GM18517 (cell line): Measurements from ENCODE around the gene AGPAT2.

Experiments
- ATAC-seq: cut with Tn5 transposase; IDR thresholded peaks from one replicate; pipeline ENCODE4 v1.9.1; 2021; ENCODE audit warnings: mild to moderate bottlenecking, moderate library complexity; ENCODE audit not compliant: unreplicated experiment

Gene AGPAT2

DNA sequence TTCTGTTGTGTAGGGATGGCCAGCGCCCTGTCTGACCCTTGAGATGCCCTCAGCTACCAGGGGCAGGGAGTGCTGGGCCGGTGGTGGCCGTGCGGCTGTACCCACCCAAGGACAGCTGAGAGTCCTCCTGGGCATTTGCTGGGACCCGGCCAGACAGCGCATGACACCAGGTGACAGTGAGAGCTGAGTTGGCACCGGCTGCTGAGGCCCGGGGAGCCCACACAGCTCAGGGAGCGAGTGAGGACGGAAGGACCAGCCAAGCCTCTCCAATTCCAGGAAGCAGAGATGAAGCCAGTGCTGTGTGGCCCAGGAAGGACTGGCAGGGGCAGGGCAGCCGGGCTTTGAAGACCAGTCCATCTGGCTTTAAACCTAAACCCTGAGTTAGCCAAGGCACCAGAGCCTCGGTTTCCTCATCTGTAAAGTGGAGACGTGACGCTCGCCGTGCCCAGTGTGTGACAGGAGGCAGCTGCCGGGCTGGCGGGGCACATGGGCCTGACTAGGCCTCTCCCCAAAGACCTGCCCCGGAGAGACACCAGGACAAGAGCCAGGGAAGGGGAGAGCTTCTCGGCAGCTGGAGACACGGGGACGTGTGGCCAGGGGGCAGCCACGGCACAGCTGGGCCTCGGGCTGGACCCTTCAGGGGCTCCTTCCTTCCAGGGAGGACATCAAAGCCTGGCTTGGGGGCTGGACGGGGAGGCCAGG is 3.0 kb upstream of the AGPAT2 start:
- ATAC-seq: no peak

DNA sequence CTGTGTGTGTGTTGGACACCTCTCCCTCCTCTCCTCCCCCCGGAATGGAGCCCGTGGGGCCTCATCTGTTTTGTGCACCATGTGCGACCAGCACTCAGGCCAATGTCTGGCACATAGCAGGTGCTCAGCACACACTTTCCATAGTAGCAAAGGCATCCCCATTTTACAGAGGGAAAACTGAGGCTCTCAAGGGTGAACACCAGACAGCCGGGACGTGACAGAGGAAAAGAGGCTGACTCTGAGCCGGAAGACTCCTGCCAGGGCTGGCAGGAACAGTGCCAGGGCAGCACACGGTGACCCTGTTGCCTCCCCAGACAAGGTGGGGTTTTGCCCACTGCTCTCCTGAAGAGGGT is 1.8 kb upstream of the AGPAT2 start:
- ATAC-seq: no peak

DNA sequence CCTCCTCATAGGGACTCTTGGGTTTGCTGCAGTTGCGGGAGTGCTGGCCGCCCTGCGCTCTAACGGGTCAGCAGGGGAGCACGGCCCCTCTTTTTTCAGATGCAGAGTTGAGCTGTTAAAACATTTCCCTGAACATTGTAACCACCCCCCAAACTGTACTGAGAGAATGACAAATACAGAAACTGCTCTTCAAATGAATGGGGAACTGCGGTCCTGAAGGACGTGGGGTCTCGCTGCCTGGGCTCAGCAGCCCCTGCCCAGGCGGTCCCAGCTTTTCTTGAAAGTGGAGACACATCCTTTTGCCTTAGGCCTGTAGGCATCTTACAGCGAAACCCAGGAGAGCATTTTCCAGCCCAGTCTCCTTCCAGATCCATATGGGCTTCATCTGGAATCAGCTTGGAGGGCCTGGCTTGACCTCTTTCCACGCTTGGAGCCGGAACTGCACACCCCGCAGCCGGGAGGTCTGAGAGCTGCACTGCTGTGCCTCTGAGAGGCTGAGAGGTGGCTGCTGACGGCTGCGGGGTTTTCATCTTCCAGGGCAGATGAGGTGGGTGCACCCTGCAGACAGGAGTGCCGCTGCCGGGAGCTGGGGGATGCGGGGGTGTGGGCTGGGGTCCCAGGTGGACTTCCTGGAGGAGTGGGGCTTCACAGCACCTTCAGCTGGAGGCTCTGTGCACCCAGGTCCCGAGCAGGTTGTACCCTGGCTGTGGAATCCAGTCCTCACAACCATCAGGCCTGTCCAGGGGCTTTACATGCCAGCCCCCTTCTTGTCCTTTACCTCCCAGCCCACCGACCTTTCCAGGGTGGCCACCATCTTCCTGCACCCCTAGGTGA is 1.2 kb upstream of the AGPAT2 start:
- ATAC-seq: no peak

DNA sequence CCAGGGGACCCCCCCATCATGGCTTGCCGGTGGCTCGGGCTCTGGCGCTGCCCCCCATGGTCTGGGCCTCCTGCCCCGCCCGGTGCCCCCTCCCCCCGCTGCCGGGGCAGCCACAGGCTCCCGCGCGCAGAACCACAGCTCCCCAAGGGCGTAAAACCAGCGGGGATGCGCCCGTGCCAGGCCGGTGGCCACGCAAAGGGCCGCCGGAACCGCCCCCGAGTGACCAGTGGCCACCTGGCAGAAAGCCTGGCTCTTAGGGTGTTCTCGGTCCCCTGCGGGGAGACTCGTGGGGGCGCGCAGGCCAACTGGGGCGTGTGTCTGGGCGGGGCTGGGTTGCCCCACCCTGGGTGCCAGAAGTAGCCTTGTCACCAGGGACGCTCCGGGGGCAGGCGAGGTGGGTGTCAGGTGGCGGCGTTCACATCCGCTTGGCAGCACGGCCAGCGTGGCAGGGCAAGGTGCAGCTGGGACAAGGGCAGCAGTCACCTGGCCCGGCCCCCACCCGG is 515 bp upstream of the AGPAT2 start:
- no peak for ATAC-seq

DNA sequence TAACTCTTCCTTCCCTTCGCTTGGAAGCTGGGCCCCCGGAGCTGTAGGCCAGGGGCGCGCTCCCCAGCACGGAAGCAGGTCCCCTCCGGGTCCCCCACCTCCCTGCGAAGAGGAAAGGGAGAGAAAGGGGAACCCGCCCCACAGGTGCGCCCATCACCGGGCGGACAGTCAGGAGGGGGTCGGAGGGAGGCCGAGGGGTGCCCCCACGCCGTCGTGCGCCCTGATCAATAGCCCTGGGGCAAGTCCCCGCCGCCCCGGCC is 793 bp downstream of the AGPAT2 start:
- no peak for ATAC-seq

DNA sequence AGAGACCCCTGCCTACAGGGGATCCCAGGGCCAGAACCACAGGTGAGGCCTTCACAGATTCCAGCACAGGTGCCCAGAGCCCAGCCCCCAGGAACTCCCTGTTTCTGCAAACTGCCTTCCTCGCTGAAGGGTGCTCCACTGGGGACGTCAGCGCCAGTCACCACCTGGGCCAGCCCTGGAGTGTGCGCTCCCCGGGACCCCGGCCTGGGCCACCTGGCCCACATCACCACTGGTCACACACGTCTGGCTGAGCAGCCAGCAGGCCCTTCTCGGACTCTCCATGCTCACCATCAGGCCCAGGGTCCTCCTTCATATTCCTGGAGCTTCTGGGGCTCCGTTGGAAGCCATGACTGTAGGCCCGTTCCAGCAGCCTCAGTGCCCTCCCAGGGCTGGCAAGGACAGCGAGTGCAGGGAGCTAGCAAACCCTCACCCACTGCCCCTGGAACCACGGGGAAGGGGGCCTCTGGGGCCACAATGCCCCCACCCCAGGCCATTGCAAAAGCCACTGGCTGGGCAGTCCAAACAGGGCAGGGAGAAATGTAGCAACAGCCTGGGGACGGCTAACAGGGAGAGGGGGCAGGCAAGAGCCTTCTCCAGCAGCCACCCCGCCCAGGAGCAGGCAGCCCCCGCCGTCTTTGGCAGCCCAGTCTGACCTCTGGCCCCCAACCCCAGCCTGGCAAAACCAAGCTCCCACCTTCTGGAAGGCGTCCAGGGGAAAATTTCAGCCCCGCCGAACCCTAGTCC is 1.3 kb downstream of the AGPAT2 start:
- ATAC-seq: no peak

DNA sequence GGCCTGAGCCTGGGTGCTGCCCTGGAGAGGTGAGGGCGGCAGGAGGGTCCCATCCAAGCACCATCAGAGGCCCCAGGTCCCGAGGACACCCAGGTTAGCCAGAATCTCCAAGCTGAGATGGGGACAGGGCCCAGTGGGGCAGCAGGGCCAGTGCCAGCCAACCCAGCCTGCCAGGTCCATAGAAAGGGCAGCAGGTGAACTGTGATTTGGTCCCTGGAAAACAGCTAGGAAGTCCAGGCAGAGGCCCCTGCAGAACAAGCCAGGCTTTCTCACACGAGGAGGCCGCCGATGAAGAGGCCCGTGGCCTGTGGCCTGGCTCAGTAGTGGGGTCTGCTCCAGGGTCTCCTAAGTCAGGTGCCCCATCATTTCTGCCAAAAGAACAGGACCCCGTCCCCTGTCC is 2.0 kb downstream of the AGPAT2 start:
- no peak for ATAC-seq

DNA sequence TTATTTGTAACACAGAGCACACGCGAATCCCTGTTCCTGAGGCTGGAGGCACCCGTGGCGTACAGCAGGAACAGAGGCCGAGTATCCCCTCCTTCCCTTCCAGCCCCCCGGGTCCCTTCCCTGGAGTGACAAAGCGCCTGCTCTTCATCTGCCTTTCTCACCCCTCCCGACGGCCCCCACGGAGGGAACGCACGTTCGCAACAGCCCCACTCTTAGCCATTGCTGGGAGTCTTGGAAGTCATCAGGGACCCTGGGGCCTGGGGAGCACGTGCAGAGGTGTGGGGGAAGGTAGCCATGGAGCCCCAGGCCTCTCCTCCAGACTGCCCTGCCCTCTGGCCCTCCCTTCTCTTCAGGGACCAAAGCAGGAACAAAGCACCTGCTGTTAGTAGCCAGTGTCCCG is 2.5 kb downstream of the AGPAT2 start:
- ATAC-seq: no peak

DNA sequence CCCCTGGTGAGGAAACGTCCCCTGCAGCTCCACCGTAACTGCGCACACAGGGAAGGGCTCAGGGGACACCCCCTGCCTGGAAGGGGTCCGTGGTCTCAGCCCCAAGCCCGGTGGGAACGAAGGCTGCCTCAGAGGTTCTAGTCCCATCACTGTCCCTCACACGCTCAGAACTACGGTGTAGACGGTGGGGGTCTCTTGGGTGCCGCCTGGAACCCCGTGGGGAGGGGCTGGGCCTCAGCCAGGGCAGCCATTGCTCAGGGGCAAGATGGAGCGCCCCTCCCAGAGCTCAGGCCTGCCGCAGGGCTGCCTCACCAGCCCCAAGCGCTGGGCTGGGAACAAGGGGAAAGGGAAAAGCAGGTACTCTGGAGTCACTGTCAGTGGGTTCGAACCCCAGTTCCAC is 2.9 kb downstream of the AGPAT2 start:
- ATAC-seq: no peak

DNA sequence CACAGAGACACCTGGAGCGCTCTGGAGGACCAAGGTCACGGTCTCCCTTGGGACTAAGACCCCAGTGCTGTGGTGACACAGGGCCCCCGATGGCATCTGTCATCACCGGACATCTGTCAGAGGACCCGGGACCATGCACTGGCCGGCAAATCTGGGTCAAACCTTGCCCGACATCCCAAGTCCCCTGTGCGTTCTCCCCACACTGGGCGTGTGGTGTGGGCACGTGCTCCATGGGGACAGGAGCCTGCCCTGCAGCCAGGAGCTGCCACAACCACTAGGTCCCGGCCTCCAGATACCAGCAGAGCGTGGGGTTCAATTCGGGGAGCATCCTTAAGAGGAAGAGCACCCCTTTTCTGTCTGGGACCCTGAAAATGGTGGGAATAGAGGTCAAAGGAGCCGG is 3.5 kb downstream of the AGPAT2 start:
- no peak for ATAC-seq

DNA sequence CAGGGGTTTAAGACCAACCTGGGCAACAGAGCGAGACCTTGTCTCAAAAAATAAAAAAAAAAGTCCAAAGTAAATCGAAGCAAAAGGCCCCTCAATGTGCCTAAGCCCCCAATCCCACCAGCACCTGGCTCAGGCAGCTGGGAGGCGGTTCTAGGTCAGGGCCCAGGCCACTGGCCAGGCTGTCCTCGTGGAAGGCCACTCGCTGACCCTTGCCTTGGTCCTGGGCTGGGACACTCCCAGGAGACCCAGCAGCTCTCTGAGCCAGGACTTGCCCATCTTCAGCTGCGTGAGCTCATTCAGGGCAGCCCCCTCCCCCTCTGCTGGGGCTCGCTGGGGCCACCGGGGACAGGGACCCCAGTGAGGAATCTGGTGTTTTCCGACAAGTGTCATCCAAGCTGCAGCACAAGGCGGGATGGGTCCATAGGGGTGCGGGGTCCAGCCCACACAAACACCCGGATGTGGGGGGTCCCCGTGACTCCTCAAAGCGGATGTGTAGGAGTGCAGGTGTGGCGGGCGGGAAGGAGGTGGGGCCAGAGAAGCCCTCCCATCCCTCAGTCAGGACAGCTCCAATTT is 4.0 kb downstream of the AGPAT2 start:
- no peak for ATAC-seq

DNA sequence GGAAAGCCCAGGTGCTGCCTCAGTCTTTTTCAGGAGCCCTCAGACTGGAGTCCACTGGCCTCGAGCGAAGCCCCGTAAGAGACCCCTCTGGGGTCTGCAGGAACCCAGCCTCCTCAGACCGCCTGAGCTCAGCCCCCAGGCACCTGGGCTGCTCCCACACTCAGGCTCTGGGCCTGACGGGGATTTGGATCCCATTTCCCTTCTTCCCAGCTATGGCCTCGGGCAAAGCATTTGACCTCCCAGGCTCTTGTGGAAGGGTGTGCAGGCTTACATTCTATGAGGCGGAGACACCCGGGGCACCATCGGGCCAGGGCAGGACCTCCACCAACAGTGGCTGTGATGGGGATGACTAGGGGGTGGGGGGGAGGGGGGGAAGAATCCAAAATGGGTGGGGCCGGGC is 4.5 kb downstream of the AGPAT2 start:
- ATAC-seq: no peak

DNA sequence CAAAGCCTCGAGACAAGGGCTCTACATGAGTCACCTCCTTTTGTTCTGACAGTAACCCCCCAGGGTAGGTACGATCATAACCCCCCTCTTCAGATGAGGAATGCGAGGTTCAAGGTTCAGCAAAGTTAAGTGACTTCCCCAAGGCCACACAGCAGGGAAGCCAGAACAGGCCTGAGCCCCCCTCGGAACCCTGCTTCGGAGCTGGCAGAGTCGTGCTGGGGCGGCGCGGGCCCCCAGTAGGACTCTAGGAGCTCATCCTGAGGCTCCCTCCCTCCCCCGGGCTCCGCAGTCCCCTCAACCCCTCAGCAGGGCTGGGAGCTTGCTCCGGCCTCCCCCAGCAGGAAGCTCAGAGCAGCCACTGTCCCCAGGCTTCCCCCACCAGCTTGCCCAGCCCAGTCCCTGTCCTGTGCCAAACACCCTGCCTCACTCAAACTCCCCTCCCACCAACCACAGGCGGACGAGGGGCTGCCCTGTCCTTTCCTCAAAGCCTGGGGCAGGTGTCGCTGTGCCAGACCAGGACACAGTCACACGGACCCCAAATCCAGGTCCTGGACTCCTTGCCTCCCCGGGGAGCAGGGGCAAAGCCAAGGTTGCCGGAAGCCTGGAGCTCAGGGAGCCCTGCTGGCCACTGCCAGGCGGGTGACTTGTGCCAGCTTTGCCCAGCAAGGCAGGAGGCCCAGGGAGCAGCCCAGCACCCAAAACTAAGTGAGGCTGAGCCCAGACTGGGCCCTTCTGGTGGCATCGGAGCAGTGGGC is 5.1 kb downstream of the AGPAT2 start:
- no peak for ATAC-seq

DNA sequence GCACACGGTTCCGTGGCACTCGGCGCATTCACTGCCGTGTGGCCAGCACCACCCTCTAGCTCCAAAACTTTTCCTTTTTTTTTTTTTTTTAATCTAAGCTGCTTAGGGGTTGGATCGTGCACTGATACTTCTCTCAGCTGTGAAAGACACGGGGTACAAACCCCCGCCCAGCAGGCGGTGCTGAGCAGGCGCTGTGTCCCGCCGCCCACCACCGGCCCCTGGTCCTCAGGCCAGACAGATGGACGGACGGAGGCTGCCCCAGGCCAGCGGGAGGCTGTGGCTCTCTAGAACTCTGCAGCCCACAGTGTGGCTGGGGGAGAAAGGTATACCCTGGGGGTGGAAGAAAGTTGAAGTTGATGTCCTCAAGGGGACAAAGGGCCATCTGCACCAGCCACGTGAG is 6.2 kb downstream of the AGPAT2 start:
- no peak for ATAC-seq

DNA sequence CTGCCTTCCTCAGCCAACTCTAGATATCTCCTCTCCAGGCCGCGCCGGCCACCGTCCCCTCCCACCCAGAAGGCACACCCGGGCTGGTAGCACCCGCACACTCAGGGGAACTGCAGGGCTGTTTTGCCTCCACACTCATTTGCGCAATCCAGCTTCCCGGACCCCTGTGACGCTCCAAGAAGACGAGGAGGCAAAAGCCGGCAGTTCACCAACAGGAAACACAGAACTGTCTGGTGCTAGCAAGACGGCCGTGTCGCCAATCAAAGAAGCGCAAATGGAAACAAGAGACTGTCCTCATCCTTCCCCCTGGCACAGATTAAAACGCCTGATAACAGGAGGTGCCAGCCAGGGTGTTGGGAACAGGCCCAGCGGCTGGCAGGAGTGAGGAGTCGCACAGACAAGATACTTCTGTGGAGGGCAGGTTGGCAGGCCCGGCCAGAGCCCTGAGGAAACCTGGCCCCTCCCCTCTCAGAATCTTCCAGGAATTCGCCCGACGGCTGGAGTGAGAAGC is 7.8 kb downstream of the AGPAT2 start:
- ATAC-seq: no peak

DNA sequence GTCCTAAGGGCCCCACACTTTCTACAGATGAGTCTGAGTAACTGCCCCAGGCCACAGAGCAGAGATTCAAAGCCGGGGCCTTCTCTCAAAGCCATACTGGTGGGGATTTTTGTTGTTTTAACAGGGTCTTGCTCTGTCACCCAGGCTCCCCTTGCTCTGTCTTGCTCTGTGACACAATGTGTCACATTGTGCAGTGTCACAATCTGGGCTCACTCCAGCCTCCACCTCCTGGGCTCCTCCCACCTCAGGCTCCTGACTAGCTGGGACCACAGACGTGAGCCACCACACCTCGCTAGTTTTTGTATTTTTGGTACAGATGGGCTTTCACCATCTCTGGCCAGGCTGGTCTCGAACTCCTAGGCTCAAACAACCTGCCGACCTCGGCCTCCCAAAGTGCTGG is 8.6 kb downstream of the AGPAT2 start:
- ATAC-seq: no peak

DNA sequence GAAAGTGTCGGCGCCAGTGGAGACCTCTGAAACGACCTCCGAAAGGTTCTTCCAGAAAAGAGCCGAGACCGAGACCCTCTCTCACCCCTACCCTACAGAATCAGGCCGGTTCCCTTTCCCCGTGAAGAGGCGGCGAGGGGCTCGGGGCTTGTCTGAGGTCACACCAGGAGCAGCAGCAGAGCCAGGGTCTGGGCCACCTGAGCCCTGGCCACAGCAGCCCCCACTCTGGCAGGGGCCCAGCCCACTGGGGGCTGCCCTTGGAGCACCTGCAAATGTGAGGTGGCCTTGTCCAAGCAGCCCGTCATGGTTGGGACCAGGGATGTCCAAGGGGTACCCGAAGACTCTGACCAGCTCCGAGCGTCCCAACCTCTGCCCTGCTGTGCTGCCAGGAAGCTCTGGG is 9.2 kb downstream of the AGPAT2 start:
- no peak for ATAC-seq

DNA sequence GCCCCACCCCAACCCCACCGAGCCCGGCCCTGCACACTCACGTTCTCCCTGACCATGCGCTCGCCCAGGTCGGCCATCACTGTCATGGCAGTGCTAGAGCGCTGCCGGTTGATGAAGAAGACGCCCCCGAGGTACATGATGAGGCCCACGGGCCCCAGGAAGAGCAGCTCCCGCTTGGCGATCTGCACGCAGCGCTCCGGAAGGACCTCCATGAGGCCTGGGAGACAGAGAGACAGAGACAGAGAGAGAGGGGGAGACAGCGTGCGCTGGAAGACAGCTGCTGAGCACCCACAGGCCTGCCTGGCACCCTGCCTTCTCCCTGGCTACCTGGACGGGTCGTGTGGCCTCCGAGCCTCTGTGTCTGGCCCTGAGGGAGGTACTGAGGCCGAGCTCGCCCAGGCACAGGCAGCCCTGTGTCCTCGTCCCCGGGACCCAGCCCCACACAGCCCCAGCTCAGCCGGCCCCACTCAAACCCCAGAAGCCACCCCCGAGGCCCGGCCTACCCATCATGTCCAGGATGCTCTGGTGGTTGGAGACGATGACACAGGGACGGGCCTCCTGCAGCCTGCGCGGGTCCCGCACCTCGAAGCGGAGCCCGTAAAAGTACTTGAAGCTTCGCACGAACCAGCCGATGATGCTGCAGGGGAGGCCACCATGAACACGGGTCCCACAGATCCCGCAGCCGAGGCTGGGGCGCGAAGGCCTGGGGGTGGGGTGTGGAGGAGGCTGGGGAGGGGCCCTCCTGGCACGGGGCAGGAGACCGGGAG is 10.2 kb downstream of the AGPAT2 start:
- ATAC-seq: no peak

DNA sequence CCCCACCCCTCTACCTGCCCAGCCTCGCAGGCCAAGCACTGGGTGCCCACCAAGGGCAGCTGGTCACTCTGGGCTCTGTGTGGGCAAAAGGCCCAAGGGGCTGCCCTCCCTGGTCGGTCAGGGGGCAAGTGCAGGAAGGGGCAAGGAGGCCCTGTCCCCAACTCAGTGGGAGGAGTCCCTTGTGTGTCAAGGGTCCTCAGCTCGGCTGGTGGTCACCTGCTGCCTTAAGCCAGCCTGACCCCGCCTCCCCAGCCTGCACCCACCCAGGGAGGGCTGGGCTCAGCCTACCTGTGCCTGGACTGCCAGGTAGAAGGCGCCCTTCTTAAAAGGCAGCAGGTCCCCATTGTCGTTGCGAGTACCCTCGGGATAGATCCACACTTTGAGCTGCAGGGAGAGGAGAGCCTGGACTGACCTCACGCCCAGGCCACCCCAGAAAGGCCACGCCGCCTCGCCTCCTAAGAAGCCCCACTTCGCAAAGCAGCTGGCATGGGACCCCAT is 10.9 kb downstream of the AGPAT2 start:
- ATAC-seq: no peak
